HCT116 (cell line): ENCODE data around the gene SKIC8. TPM values are rescaled to one million over a fixed set of nuclear protein-coding genes. Genes with fewer than 3 reads are reported as not detected.

ENCODE experiments used
- ATAC-seq: fragments of 200-7000 bp; cut with Tn5 transposase; 2 replicates; pipeline ENCODE4 v1.9.1; 2020; ENCODE audit warnings: mild to moderate bottlenecking, moderate library complexity
- BruUV-seq: library from RNA; stranded (reverse); fragments of 400-500 nt; replicated peaks from 2 replicates; lab custom pipeline; 2021; lab: Mats Ljungman, UMichigan
- CTCF ChIA-PET: fragments of 300-600 bp; sonication (Branson Sonifier 250); formaldehyde crosslinking; loops from one replicate; lab custom pipeline; 2021; ENCODE audit warnings: antibody characterized with exemption; lab: Charles Lee
- POLR2A ChIA-PET: fragments of 300-600, 350-600 bp; sonication (Branson Sonifier 250); formaldehyde crosslinking; loops from one replicate; lab custom pipeline; 2021; ENCODE audit warnings: antibody characterized with exemption; lab: Charles Lee
- RAD21 ChIA-PET, 2 experiments: fragments of 300-600 bp; sonication (Branson Sonifier 250); formaldehyde crosslinking; loops; one replicate each; lab custom pipeline; 2023; ENCODE audit warnings: low total read pairs in 2 of 2; ENCODE audit not compliant: uncharacterized antibody in 2 of 2, unreplicated experiment in 2 of 2, low non-redundant PET in 1 of 2; lab: Charles Lee
- DNase-seq: peaks from one replicate; pipeline ENCODE4 v3.0.0-alpha.2; 2010; ENCODE audit warnings: low read depth, low spot score
- H2AFZ ChIP-seq: fragments of 200-600 bp; shearing (Covaris generic), sonication (generic); 2 replicates; pipeline ENCODE4 v1.6.1; 2017; ENCODE audit warnings: low read depth, mixed run types, mixed read lengths, antibody characterized with exemption, low read length; ENCODE audit not compliant: poor library complexity, severe bottlenecking
- H3K27ac ChIP-seq: 2 replicates; pipeline ENCODE4 v1.5.1; 2012; ENCODE audit warnings: low read depth, low read length
- H3K27me3 ChIP-seq: fragments of 200-600 bp; sonication (generic); 2 replicates; pipeline ENCODE4 v1.6.1; 2016; ENCODE audit warnings: mixed run types, low read length, mixed read lengths; ENCODE audit not compliant: insufficient read depth
- H3K36me3 ChIP-seq, 2 experiments: fragments of 200-500 bp in 1 of 2; fragments of 200-600 bp in 1 of 2; sonication (Bioruptor generic) in 1 of 2; sonication (generic) in 1 of 2; 2 replicates each; pipeline versions ENCODE4 v1.5.1 to v1.6.1; 2014 to 2016; ENCODE audit warnings: low read length in 2 of 2, inconsistent platforms in 1 of 2, mixed read lengths in 1 of 2, mixed run types in 1 of 2; ENCODE audit not compliant: insufficient read depth in 2 of 2, control insufficient read depth in 1 of 2
- H3K4me1 ChIP-seq, 2 experiments: fragments of 200-600 bp in 1 of 2; sonication (generic) in 1 of 2; 2 replicates each; pipeline versions ENCODE4 v1.5.1 to v1.6.1; 2012 to 2017; ENCODE audit warnings: low read length in 2 of 2, inconsistent platforms in 1 of 2, mild to moderate bottlenecking in 1 of 2, mixed read lengths in 1 of 2, mixed run types in 1 of 2, moderate library complexity in 1 of 2; ENCODE audit not compliant: insufficient read depth in 2 of 2, control insufficient read depth in 1 of 2
- H3K4me2 ChIP-seq: fragments of 200-600 bp; sonication (generic); 2 replicates; pipeline ENCODE4 v1.6.1; 2017; ENCODE audit warnings: mixed run types, low read length, mixed read lengths
- H3K4me3 ChIP-seq, 2 experiments: fragments of 200-600 bp in 1 of 2; sonication (generic) in 1 of 2; replicated peaks in 1 of 2; 2 replicates each; pipeline ENCODE4 v1.5.1; 2011 to 2016; ENCODE audit warnings: low read length in 2 of 2, control low read depth in 1 of 2, low read depth in 1 of 2, mild to moderate bottlenecking in 1 of 2, mixed read lengths in 1 of 2, mixed run types in 1 of 2
- H3K79me2 ChIP-seq: fragments of 200-600 bp; sonication (generic); 2 replicates; pipeline ENCODE4 v1.6.1; 2017; ENCODE audit warnings: mild to moderate bottlenecking, mixed run types, low read length, moderate library complexity, mixed read lengths; ENCODE audit not compliant: insufficient read depth
- H3K9ac ChIP-seq: fragments of 200-600 bp; sonication (generic); 2 replicates; pipeline ENCODE4 v1.6.1; 2016; ENCODE audit warnings: low read length, mixed read lengths
- H3K9me2 ChIP-seq: fragments of 200-600 bp; sonication (generic), shearing (Covaris generic); 2 replicates; pipeline ENCODE4 v1.6.1; 2017; ENCODE audit warnings: mixed run types, mild to moderate bottlenecking, moderate library complexity; ENCODE audit not compliant: insufficient read depth
- H3K9me3 ChIP-seq, 2 experiments: fragments of 200-500 bp in 1 of 2; fragments of 200-600 bp in 1 of 2; sonication (Bioruptor generic) in 1 of 2; sonication (generic) in 1 of 2; 2 replicates each; pipeline ENCODE4 v1.6.1; 2014 to 2017; ENCODE audit warnings: low read length in 2 of 2, mixed read lengths in 2 of 2, inconsistent platforms in 1 of 2, low read depth in 1 of 2, mild to moderate bottlenecking in 1 of 2, mixed run types in 1 of 2, moderate library complexity in 1 of 2; ENCODE audit not compliant: control insufficient read depth in 1 of 2, insufficient read depth in 1 of 2
- H4K20me1 ChIP-seq: fragments of 200-600 bp; sonication (generic), shearing (Covaris generic); 2 replicates; pipeline ENCODE4 v1.6.1; 2017; ENCODE audit warnings: mixed run types, mild to moderate bottlenecking, moderate library complexity; ENCODE audit not compliant: insufficient read depth
- ATF3 ChIP-seq: IDR thresholded peaks from 2 replicates; pipeline ENCODE4 v1.6.1; 2012
- CBX3 ChIP-seq: IDR thresholded peaks from 2 replicates; pipeline ENCODE4 v1.6.1; 2012; ENCODE audit warnings: low read depth
- CEBPB ChIP-seq: IDR thresholded peaks from 2 replicates; pipeline ENCODE4 v1.6.1; 2012; ENCODE audit warnings: low read depth
- CTCF ChIP-seq, 3 experiments: fragments of 200-600 bp in 1 of 3; sonication (generic) in 1 of 3; IDR thresholded peaks in 2 of 3; conservative IDR thresholded peaks in 1 of 3; 2 replicates each; pipeline ENCODE4 v1.5.1; 2012 to 2017; ENCODE audit warnings: low read depth in 2 of 3, low read length in 2 of 3, antibody characterized with exemption in 1 of 3, borderline replicate concordance in 1 of 3, control low read depth in 1 of 3, mild to moderate bottlenecking in 1 of 3, mixed read lengths in 1 of 3, mixed run types in 1 of 3, moderate library complexity in 1 of 3; ENCODE audit not compliant: insufficient read depth in 1 of 3
- EGR1 ChIP-seq: IDR thresholded peaks from 2 replicates; pipeline ENCODE4 v1.6.1; 2012; ENCODE audit warnings: low read depth
- ELF1 ChIP-seq: IDR thresholded peaks from 2 replicates; pipeline ENCODE4 v1.6.1; 2012; ENCODE audit warnings: low read depth, borderline replicate concordance
- EZH2 ChIP-seq: fragments of 200-600 bp; sonication (generic); IDR thresholded peaks from 2 replicates; pipeline ENCODE4 v1.6.1; 2017; ENCODE audit warnings: antibody characterized with exemption, mixed run types
- EZH2phosphoT487 ChIP-seq: fragments of 200-600 bp; IDR thresholded peaks from 2 replicates; pipeline ENCODE4 v1.6.1; 2018; ENCODE audit warnings: antibody characterized with exemption, borderline replicate concordance
- FOSL1 ChIP-seq: IDR thresholded peaks from 2 replicates; pipeline ENCODE4 v1.6.1; 2012; ENCODE audit warnings: low read depth
- MAX ChIP-seq: IDR thresholded peaks from 2 replicates; pipeline ENCODE4 v1.6.1; 2012
- POLR2A ChIP-seq: IDR thresholded peaks from 2 replicates; pipeline ENCODE4 v1.7.0; 2011; ENCODE audit warnings: borderline replicate concordance; ENCODE audit not compliant: insufficient read depth, insufficient read length; ENCODE audit errors: extremely low read depth
- RAD21 ChIP-seq: IDR thresholded peaks from 2 replicates; pipeline ENCODE4 v1.6.1; 2012; ENCODE audit warnings: low read depth, mild to moderate bottlenecking
- REST ChIP-seq: IDR thresholded peaks from 2 replicates; pipeline ENCODE4 v1.6.1; 2012; ENCODE audit warnings: low read depth
- SIN3A ChIP-seq: IDR thresholded peaks from 2 replicates; pipeline ENCODE4 v1.6.1; 2012; ENCODE audit warnings: low read depth
- SP1 ChIP-seq: IDR thresholded peaks from 2 replicates; pipeline ENCODE4 v1.6.1; 2012; ENCODE audit warnings: low read depth
- TCF7L2 ChIP-seq: IDR thresholded peaks from 2 replicates; pipeline ENCODE4 v1.7.0; 2011; ENCODE audit warnings: borderline replicate concordance, inconsistent platforms; ENCODE audit not compliant: insufficient read depth, insufficient read length; ENCODE audit errors: extremely low read depth
- ZBTB33 ChIP-seq: IDR thresholded peaks from 2 replicates; pipeline ENCODE4 v1.6.1; 2011; ENCODE audit warnings: mild to moderate bottlenecking, low read length, moderate library complexity; ENCODE audit not compliant: insufficient replicate concordance; ENCODE audit errors: extremely low read depth
- ZNF274 ChIP-seq: fragments of 200-500 bp; sonication (Bioruptor generic); IDR thresholded peaks from 2 replicates; pipeline ENCODE4 v1.6.1; 2014; ENCODE audit warnings: mild to moderate bottlenecking, low read depth, low read length, inconsistent platforms
- intact Hi-C: fragments of 100-400 bp; cut with micrococcal nuclease; formaldehyde crosslinking; loops from 2 replicates; pipeline ENCODE4 v1.10.0; 2022
- total RNA-seq: library from RNA; stranded (reverse); gene quantifications from one replicate; pipeline ENCODE4 v1.2.1, GENCODE V29; 2021; ENCODE audit not compliant: unreplicated experiment

SKIC8 gene
- total RNA-seq, 1 experiment from 2014 or later, result 57.1 TPM

GRCh38 chr15:78329625-78330024, 30.2 kb upstream of the SKIC8 start:
- ChIA-PET CTCF (no interaction called here), POLR2A (no interaction called here), RAD21 (no interaction called here)
- H3K4me2 ChIP-seq, result no peak overlapping the region
- no peaks in the 10 kb centered on the region for H3K27me3 ChIP-seq
- no TSS peak for BruUV-seq
- no peaks in the 10 kb centered on the region for H4K20me1 ChIP-seq
- no peaks in the 10 kb centered on the region for H3K9me3 ChIP-seq
- no peak overlapping the region for H3K27ac ChIP-seq
- H3K4me1 ChIP-seq, result peaks cover 0 to 4% of the 10 kb centered on the region in 2 experiments; a peak in 1 of 4 replicates
- TF ChIP-seq POLR2A, result no peak
- TF ChIP-seq ZNF274, result no peak
- no peak for TF ChIP-seq RAD21
- TF ChIP-seq ZBTB33, result no peak
- TF ChIP-seq MAX, result no peak
- TF ChIP-seq EZH2, result no peak
- no peak for TF ChIP-seq EZH2phosphoT487
- TF ChIP-seq FOSL1, result no peak
- TF ChIP-seq CEBPB, result no peak
- no peak for TF ChIP-seq SP1
- no peak for TF ChIP-seq ELF1
- TF ChIP-seq EGR1, result no peak
- no peak for TF ChIP-seq REST
- TF ChIP-seq CTCF (IDR thresholded peaks at IDR 0.05 in 2 of 3, conservative IDR thresholded peaks at IDR 0.05 in 1 of 3; ENCODE audit: borderline replicate concordance in 1 of 3, insufficient read depth in 1 of 3, low read depth in 2 of 3, low read length in 2 of 3), result no peak
- TF ChIP-seq SIN3A, result no peak
- no peak for TF ChIP-seq CBX3
- no peak for TF ChIP-seq TCF7L2
- TF ChIP-seq ATF3, result no peak
- intact Hi-C loops, result no loop called here
- no peak overlapping the region for H3K4me3 ChIP-seq
- H3K79me2 ChIP-seq, result no peaks in the 10 kb centered on the region
- H3K9me2 ChIP-seq, result no peaks in the 10 kb centered on the region
- no peak overlapping the region for H2AFZ ChIP-seq
- ATAC-seq, result no peak
- H3K36me3 ChIP-seq, result no peaks in the 10 kb centered on the region
- H3K9ac ChIP-seq, result no peak overlapping the region
- no peak for DNase-seq
